ENCODE data around the gene TMEM50B.

- TF ChIP-seq CTCF (conservative IDR thresholded peaks at IDR 0.05 in 1 of 2, IDR thresholded peaks at IDR 0.05 in 1 of 2; ENCODE audit: low read depth in 1 of 2, low read length in 2 of 2) (no peak), EZH2 (IDR thresholded peaks at IDR 0.05; ENCODE audit: low read length, missing control alignments) (no peak)
Observed at GRCh38 chr21:33478182-33478581, 1.6 kb downstream of the TMEM50B start.

All from fibroblast of lung (primary cell).